GM06990 (cell line): ENCODE measurements around the gene VSIR.

Source experiments
- DNase-seq: peaks from one replicate; pipeline ENCODE4 v3.0.0-alpha.2; 2011; ENCODE audit not compliant: insufficient read length; ENCODE audit errors: extremely low read depth
- H3K27me3 ChIP-seq: replicated peaks from 2 replicates; pipeline ENCODE4 v1.6.0; 2011; ENCODE audit warnings: low read length; ENCODE audit not compliant: control insufficient read depth, insufficient read depth
- H3K36me3 ChIP-seq: 2 replicates; pipeline ENCODE4 v1.5.1; 2011; ENCODE audit warnings: low read length; ENCODE audit not compliant: control insufficient read depth, insufficient read depth
- H3K4me3 ChIP-seq: replicated peaks from 2 replicates; pipeline ENCODE4 v1.5.1; 2011; ENCODE audit warnings: low read depth, mild to moderate bottlenecking, control low read depth, low read length
- TF ChIP-seq, protein P1 (sequence below): IDR thresholded peaks from 2 replicates; pipeline ENCODE4 v1.5.1; 2011; ENCODE audit warnings: low read length, control low read depth, mild to moderate bottlenecking, inconsistent platforms; ENCODE audit not compliant: insufficient read depth, poor library complexity, severe bottlenecking

The VSIR gene

DNA sequence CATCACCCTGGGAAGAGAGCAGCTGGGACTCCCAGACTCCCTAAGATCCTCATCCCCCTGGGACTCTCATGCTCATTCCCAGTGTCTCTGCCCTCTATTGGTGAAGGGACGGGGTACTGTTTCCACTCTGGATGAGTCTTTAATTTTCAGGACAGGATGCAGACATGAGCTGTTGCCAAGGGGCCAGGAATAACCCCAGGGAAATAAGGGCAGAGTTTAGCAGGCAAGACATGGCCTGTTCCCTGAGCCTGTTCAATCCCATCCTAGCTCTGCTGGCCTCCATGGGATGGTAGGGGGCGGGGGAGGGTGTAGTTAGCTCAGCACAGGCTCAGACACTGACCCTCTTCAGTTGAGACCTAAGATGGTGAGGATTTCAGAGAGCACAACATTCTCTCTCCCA is 67.7 kb downstream of the VSIR start:
- TF ChIP-seq, protein P1, sequence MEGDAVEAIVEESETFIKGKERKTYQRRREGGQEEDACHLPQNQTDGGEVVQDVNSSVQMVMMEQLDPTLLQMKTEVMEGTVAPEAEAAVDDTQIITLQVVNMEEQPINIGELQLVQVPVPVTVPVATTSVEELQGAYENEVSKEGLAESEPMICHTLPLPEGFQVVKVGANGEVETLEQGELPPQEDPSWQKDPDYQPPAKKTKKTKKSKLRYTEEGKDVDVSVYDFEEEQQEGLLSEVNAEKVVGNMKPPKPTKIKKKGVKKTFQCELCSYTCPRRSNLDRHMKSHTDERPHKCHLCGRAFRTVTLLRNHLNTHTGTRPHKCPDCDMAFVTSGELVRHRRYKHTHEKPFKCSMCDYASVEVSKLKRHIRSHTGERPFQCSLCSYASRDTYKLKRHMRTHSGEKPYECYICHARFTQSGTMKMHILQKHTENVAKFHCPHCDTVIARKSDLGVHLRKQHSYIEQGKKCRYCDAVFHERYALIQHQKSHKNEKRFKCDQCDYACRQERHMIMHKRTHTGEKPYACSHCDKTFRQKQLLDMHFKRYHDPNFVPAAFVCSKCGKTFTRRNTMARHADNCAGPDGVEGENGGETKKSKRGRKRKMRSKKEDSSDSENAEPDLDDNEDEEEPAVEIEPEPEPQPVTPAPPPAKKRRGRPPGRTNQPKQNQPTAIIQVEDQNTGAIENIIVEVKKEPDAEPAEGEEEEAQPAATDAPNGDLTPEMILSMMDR: no peak
- no peak overlapping the region for H3K4me3 ChIP-seq
- H3K36me3 ChIP-seq: no peaks in the 10 kb centered on the region
- no peaks in the 10 kb centered on the region for H3K27me3 ChIP-seq
- no peak for DNase-seq

DNA sequence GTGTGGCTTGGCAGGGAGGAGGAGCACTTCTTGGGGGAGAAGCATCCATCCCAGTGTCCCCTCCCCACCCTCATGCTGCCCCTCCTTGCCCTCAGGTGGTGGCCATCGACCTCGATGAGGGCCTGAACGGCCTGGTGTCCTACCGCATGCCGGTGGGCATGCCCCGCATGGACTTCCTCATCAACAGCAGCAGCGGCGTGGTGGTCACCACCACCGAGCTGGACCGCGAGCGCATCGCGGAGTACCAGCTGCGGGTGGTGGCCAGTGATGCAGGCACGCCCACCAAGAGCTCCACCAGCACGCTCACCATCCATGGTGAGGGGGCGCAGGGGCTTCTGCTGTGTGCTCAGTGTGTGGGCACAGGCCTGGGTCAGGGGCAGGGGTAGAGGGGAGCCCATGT is 68.5 kb downstream of the VSIR start:
- Histone ChIP-seq H3K36me3 (no peaks in the 10 kb centered on the region), H3K27me3 (no peaks in the 10 kb centered on the region), H3K4me3 (no peak overlapping the region)
- no peak for DNase-seq
- TF ChIP-seq, protein P1: no peak

DNA sequence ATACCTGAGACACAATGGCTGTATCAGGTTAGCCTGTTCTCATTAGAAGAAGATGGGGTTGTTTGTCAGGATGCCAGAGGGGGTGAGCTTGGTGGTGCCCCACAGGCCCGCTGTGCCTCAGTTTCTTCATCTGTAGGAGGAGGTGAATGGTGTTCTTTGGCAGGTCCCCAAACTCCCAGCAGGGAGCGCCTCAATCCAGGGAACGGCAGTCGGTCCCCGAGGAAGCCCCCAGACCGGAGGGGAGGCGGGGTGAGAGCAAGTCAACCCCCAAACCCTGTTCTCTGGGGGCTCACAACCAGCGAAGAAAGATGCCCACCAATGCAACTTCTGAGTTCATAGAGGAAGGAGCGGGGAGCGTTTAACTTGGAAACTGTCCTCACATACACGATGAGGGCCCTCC is 69.7 kb downstream of the VSIR start:
- TF ChIP-seq, protein P1: no peak
- DNase-seq: no peak
- no peak overlapping the region for H3K4me3 ChIP-seq
- no peaks in the 10 kb centered on the region for H3K27me3 ChIP-seq
- no peaks in the 10 kb centered on the region for H3K36me3 ChIP-seq

DNA sequence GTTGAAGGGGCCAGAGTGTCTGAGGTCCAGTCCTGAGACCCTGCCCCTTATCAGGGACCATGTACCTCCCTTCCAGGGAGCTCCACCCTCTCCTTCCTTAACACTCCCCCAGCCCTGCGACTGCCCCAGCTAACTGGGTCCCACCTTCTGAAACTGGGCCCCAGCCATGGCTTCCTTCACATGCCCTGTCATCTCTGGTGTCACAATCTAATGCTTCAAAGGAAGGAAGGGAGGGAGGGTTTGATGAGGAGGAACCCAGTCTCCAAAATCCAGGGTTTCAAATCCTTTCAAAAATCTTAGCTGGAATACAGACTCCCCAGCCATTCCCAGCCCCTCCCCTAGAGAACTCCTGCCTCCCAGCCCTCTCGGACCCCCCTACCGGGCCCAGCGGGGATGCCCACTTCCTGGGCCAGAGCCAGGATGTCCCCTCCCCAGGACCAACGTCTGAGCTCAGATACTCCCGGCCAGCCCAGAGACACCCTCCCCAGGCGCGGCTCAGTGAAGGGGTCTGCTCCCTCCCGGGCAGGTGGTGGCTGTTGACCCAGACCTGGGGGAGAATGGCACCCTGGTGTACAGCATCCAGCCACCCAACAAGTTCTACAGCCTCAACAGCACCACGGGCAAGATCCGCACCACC is 71.7 kb downstream of the VSIR start:
- TF ChIP-seq, protein P1: no peak
- no peak for DNase-seq

DNA sequence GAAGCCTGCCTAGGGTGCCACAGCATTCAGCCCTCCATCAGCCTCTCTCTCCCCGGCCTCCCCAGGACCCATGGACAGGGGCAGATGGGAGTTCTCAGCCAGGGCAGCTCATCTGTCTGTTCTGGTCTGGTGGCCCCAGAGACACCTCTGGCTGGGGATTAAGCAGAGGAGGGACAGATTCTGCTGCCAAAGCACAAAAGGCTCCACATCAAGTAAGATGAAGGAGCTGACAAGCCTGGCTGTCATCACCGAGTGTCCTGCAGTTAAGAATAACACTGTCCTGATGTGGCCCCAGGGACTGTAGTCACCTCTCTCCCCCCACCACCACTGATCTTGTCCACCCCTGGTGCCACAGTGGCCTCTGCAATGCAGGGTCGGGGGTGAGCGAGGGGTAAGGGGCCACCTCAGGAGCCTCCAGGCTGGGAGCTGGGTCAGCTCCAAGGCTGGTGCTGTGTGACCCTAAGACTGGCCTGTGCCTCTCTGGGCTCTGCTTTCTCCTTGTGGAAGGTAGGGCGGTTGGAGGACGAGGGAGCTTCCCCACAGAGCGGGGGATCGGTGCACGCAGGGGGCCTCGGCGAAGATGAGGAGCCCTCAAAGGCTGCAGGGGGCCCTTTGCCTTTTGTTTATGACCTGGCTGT is 72.5 kb downstream of the VSIR start:
- no peaks in the 10 kb centered on the region for H3K36me3 ChIP-seq
- no peak overlapping the region for H3K4me3 ChIP-seq
- no peak for DNase-seq
- TF ChIP-seq, protein P1: no peak
- H3K27me3 ChIP-seq: no peaks in the 10 kb centered on the region

More for the DNA sequence above, 71.7 kb downstream of the VSIR start:
- H3K4me3 ChIP-seq: no peak overlapping the region
- no peaks in the 10 kb centered on the region for H3K27me3 ChIP-seq
- H3K36me3 ChIP-seq: no peaks in the 10 kb centered on the region
